Nephron progenitor cell (in vitro differentiated cells): Measurements from ENCODE around the gene LEFTY2.

Source experiments
- DNase-seq: peaks from one replicate; pipeline ENCODE4 v3.0.0; 2021
- H3K27ac Mint-ChIP-seq: 2 replicates; pipeline ENCODE4 v1.8.0; 2021; ENCODE audit warnings: mild to moderate bottlenecking, moderate library complexity, mixed read lengths
- H3K27me3 Mint-ChIP-seq: 2 replicates; pipeline ENCODE4 v1.8.0; 2021; ENCODE audit warnings: mild to moderate bottlenecking, low read depth, mixed read lengths; ENCODE audit not compliant: poor library complexity
- H3K36me3 Mint-ChIP-seq: 2 replicates; pipeline ENCODE4 v1.8.0; 2021; ENCODE audit warnings: low read depth, mixed read lengths
- H3K4me1 Mint-ChIP-seq: 2 replicates; pipeline ENCODE4 v1.8.0; 2021; ENCODE audit warnings: mixed read lengths
- H3K4me3 Mint-ChIP-seq: 2 replicates; pipeline ENCODE4 v1.8.0; 2021; ENCODE audit warnings: mild to moderate bottlenecking, moderate library complexity, mixed read lengths
- H3K9me3 Mint-ChIP-seq: 2 replicates; pipeline ENCODE4 v1.8.0; 2021; ENCODE audit warnings: mild to moderate bottlenecking, moderate library complexity, mixed read lengths
- TF ChIP-seq, protein P1 (sequence below): fragments of 200-600 bp; sonication (generic); IDR thresholded peaks from 2 replicates; pipeline ENCODE4 v1.5.0; 2021; ENCODE audit warnings: antibody characterized with exemption

The LEFTY2 gene

DNA sequence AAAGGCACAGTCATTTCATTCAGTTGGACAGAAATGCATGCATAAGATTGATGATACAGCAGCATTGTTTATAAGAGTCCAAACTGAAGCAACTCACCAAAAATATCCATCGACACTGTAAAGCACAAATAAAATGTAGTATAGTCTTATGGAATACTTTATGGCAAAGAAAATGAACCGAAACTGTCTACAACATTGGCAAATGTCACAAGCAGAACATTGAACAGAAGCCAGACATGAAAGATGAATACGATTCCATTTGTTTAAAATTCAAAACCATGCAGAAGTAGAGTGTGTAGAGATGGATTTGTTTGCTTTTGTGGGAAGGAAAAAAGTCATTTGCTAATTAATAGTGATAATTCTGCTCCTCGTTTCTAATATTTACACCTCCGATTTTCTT lies 44.5 kb downstream of the LEFTY2 start:
- Mint-ChIP-seq H3K4me3 (no peak overlapping the region), H3K4me1 (peaks cover 24% of the 10 kb centered on the region), H3K27me3 (peaks cover 6% of the 10 kb centered on the region), H3K27ac (no peak overlapping the region), H3K36me3 (no peaks in the 10 kb centered on the region), H3K9me3 (no peaks in the 10 kb centered on the region)
- no peak for DNase-seq
- TF ChIP-seq, protein P1, sequence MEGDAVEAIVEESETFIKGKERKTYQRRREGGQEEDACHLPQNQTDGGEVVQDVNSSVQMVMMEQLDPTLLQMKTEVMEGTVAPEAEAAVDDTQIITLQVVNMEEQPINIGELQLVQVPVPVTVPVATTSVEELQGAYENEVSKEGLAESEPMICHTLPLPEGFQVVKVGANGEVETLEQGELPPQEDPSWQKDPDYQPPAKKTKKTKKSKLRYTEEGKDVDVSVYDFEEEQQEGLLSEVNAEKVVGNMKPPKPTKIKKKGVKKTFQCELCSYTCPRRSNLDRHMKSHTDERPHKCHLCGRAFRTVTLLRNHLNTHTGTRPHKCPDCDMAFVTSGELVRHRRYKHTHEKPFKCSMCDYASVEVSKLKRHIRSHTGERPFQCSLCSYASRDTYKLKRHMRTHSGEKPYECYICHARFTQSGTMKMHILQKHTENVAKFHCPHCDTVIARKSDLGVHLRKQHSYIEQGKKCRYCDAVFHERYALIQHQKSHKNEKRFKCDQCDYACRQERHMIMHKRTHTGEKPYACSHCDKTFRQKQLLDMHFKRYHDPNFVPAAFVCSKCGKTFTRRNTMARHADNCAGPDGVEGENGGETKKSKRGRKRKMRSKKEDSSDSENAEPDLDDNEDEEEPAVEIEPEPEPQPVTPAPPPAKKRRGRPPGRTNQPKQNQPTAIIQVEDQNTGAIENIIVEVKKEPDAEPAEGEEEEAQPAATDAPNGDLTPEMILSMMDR = no peak

DNA sequence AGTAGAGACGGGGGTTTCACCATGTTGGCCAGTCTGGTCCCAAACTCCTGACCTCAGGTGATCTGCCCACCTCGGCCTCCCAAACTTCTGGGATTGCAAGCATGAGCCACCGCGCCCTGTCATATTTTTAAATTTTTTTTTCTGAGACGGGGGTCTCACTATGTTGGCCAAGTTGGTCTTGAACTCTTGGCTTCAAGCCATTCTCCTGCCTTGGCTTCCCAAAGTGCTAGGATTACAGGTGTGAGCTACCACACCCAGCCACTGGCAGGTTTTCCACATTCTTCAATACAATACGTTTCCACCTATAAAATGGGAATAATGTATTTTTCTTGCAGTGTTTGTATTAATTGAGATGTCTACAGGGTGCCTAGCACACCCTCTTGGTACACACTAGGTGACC lies 48.7 kb downstream of the LEFTY2 start:
- Mint-ChIP-seq H3K9me3 (no peaks in the 10 kb centered on the region), H3K27me3 (peaks cover 3% of the 10 kb centered on the region), H3K4me1 (peaks cover 39% of the 10 kb centered on the region), H3K27ac (no peak overlapping the region), H3K4me3 (no peak overlapping the region), H3K36me3 (no peaks in the 10 kb centered on the region)
- no peak for DNase-seq
- TF ChIP-seq, protein P1 = no peak

DNA sequence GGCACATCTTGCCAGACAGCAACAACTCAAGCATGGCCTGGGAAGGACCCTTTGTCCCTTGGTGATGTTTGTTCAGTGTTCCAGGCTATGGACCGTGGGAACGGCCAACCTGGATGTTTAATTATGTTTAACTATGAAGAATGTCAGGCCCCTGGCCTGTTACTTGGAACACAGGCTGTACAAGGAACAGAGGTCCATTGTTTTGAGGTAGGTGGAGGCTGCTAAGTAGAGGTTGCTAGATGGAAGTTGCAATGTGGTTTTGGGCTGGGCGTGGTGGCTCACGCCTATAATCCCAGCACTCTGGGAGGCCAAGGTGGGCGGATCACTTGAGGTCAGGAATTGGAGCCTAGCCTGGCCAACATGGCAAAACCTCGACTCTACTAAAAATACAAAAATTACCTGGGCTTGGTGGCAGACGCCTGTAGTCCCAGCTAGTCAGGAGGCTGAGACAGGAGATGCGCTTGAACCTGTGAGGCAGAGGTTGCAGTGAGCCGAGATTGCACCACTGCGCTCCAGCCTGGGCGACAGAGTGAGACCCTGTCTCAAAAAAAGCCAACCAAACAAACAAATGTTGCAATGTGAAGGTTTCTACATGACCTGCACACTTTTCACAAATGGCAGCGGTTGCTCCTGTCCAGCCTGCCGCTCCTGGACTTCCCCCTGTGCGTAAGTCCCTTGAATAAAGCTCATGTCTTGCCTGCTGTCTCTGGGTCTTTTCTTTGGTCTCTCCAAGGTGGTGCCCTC lies 49.6 kb downstream of the LEFTY2 start:
- Mint-ChIP-seq H3K9me3 (no peaks in the 10 kb centered on the region), H3K27ac (no peak overlapping the region), H3K27me3 (peaks cover 7% of the 10 kb centered on the region), H3K36me3 (no peaks in the 10 kb centered on the region), H3K4me1 (peaks cover 48% of the 10 kb centered on the region), H3K4me3 (no peak overlapping the region)
- no peak for DNase-seq
- TF ChIP-seq, protein P1 = no peak

DNA sequence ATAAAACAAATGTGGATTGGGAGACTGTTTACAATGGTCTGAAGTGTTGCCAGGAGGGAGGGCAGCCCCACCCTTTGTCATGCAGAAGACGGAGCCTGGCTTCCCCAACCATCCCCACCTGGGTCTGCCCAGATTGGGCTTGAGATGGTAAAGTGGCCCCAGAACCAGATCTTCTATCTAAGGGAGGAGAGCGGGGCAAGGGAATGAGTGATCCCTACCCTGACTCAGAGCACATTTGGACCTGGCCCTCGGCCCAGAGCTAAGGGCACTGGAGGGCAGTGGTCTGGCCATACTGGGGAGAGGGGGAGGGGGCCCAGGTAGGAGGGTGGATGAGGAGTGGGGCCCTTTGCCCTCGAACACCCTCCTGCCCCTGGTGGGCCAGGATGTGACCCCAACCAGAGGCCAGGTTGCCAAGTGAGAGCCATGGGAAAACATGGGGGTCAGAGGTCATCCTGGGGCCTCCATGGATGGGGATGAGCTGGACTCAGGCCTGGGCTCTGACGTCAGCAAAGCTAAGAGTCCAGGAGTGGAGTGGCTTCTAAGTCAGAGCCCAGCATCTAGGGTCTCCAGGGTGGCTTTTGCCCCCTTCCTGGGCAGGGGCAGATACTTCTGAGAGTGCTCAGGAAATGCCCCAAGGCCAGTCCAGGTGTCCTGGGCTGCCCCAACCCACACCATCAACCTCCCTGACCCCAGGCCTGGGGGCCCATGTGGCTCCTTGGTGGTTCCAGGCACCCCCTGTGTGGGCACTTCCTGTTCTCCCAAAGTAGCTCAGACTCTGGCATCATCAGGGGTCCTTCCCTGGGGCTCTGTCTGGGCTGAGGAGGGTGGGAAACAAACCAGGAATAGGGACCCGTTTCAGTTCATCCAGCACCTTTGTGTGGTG lies 50.4 kb downstream of the LEFTY2 start:
- H3K27me3 Mint-ChIP-seq = peaks cover 7% of the 10 kb centered on the region
- no peak overlapping the region for H3K27ac Mint-ChIP-seq
- TF ChIP-seq, protein P1 = no peak
- H3K4me1 Mint-ChIP-seq = peaks cover 51% of the 10 kb centered on the region
- H3K9me3 Mint-ChIP-seq = no peaks in the 10 kb centered on the region
- DNase-seq = no peak
- no peaks in the 10 kb centered on the region for H3K36me3 Mint-ChIP-seq
- no peak overlapping the region for H3K4me3 Mint-ChIP-seq

DNA sequence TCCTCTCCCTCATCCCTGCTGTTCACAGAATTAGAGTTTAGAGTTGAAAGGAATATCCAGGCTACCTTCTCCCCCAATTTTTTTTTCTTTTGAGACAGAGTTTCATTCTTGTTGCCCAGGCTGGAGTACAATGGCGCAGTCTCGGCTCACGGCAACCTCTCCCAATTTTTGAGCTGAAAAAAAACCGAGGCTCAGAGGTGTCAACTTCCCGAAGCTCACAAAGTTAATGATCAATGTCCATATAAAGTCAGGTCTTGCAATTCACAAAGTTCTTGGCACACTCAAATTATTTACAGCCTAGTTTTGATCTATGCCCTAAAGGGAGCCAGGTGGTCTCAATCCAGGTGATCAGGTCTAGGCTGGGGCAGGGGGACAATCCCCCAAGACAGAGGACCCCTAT lies 51.3 kb downstream of the LEFTY2 start:
- Mint-ChIP-seq H3K9me3 (no peaks in the 10 kb centered on the region), H3K36me3 (no peaks in the 10 kb centered on the region), H3K4me3 (no peak overlapping the region), H3K4me1 (peaks cover 51% of the 10 kb centered on the region), H3K27ac (no peak overlapping the region), H3K27me3 (peaks cover 7% of the 10 kb centered on the region)
- TF ChIP-seq, protein P1 = no peak
- no peak for DNase-seq
